Lower lobe of right lung (tissue), 2 donors: ENCODE data around the gene RPTOR. TPM values are rescaled to one million over a fixed set of nuclear protein-coding genes. Genes with fewer than 3 reads are reported as not detected.

Experiments used
- ATAC-seq, 2 donors: fragments of 200-7000 bp; cut with Tn5 transposase; one replicate each; pipeline ENCODE4 v1.9.1; 2020 to 2022; ENCODE audit warnings: mild to moderate bottlenecking in 2 of 2, moderate library complexity in 2 of 2
- DNase-seq: peaks from one replicate; pipeline ENCODE4 v3.0.0-alpha.2; 2020
- H3K27ac ChIP-seq: fragments of 200-600 bp; one replicate; pipeline ENCODE4 v1.8.0; 2022
- H3K27me3 ChIP-seq: fragments of 200-600 bp; one replicate; pipeline ENCODE4 v1.8.0; 2022; ENCODE audit warnings: low read depth
- H3K36me3 ChIP-seq: fragments of 200-600 bp; one replicate; pipeline ENCODE4 v1.8.0; 2022; ENCODE audit warnings: mild to moderate bottlenecking
- H3K4me1 ChIP-seq: fragments of 200-600 bp; one replicate; pipeline ENCODE4 v1.8.0; 2022
- H3K4me3 ChIP-seq: fragments of 200-600 bp; one replicate; pipeline ENCODE4 v1.8.0; 2022; ENCODE audit warnings: mild to moderate bottlenecking
- H3K9me3 ChIP-seq: fragments of 200-600 bp; one replicate; pipeline ENCODE4 v1.8.0; 2022
- CTCF ChIP-seq: fragments of 200-600 bp; IDR thresholded peaks from one replicate; pipeline ENCODE4 v1.8.0; 2022; ENCODE audit warnings: antibody characterized with exemption, mild to moderate bottlenecking
- intact Hi-C: fragments of 100-400 bp; cut with DNase I; formaldehyde crosslinking; loops from one replicate; pipeline ENCODE4 v1.11.0; 2022
- total RNA-seq: library from RNA; stranded (reverse); fragmentation: NEBNext Ultra II Directional; extraction: Animal tissue kit (Norgen Biotek cat#: 25700); gene quantifications from one replicate; pipeline ENCODE4 v1.2.1, GENCODE V29; 2021
- donor health status: DM: no; HTN: yes; CAD: no; lungs with severe emphysema.

Gene RPTOR
- total RNA-seq, 1 donor from 2014 or later = 34.0 TPM

- DNase-seq (no peak), ATAC-seq (no peak)
- H3K9me3 ChIP-seq = no peaks in the 10 kb centered on the region
- no peak overlapping the region for H3K27ac ChIP-seq
- no peak overlapping the region for H3K4me3 ChIP-seq
- TF ChIP-seq CTCF = no peak
- peaks cover 15% of the 10 kb centered on the region for H3K4me1 ChIP-seq
- H3K27me3 ChIP-seq = no peaks in the 10 kb centered on the region
- intact Hi-C loops = no loop called here
- peaks cover 35% of the 10 kb centered on the region for H3K36me3 ChIP-seq
These were observed 210.2 kb downstream of the RPTOR start for GRCh38 chr17:80754846-80755245.

GRCh38 chr17:80755650-80756405 is 211.2 kb downstream of the RPTOR start:
- no peak overlapping the region for H3K4me3 ChIP-seq
- ATAC-seq = no peak
- H3K36me3 ChIP-seq = peaks cover 35% of the 10 kb centered on the region
- no peaks in the 10 kb centered on the region for H3K9me3 ChIP-seq
- H3K27ac ChIP-seq = no peak overlapping the region
- DNase-seq = no peak
- H3K27me3 ChIP-seq = no peaks in the 10 kb centered on the region
- H3K4me1 ChIP-seq = peaks cover 25% of the 10 kb centered on the region
- intact Hi-C loops = no loop called here
- no peak for TF ChIP-seq CTCF

GRCh38 chr17:80758481-80759376 is 214.1 kb downstream of the RPTOR start:
- ATAC-seq = peak; percentile 41 to 53
- H3K9me3 ChIP-seq = no peaks in the 10 kb centered on the region
- peak overlapping the region; percentile 33 for H3K27ac ChIP-seq
- peaks cover 33% of the 10 kb centered on the region for H3K36me3 ChIP-seq
- DNase-seq = no peak
- H3K4me3 ChIP-seq = no peak overlapping the region
- no peaks in the 10 kb centered on the region for H3K27me3 ChIP-seq
- TF ChIP-seq CTCF = no peak
- intact Hi-C loops = no loop called here
- peaks cover 26% of the 10 kb centered on the region for H3K4me1 ChIP-seq

- H3K36me3 ChIP-seq = peaks cover 27% of the 10 kb centered on the region
- intact Hi-C loops = no loop called here
- peaks cover 26% of the 10 kb centered on the region for H3K4me1 ChIP-seq
- H3K4me3 ChIP-seq = no peak overlapping the region
- DNase-seq (no peak), ATAC-seq (no peak)
- H3K27me3 ChIP-seq = no peaks in the 10 kb centered on the region
- no peak for TF ChIP-seq CTCF
- no peaks in the 10 kb centered on the region for H3K9me3 ChIP-seq
- H3K27ac ChIP-seq = peak overlapping the region; percentile 33
These were observed 214.7 kb downstream of the RPTOR start for GRCh38 chr17:80759377-80759673.

GRCh38 chr17:80760511-80760911 is 215.9 kb downstream of the RPTOR start:
- intact Hi-C loops = no loop called here
- peak; percentile 69 for DNase-seq
- H3K27me3 ChIP-seq = no peaks in the 10 kb centered on the region
- H3K36me3 ChIP-seq = peaks cover 15% of the 10 kb centered on the region
- no peak for TF ChIP-seq CTCF
- ATAC-seq = peak; percentile 43 to 73
- no peak overlapping the region for H3K4me3 ChIP-seq
- H3K9me3 ChIP-seq = no peaks in the 10 kb centered on the region
- no peak overlapping the region for H3K27ac ChIP-seq
- H3K4me1 ChIP-seq = peaks cover 26% of the 10 kb centered on the region
